Stimulated activated effector memory CD8-positive, alpha-beta T cell treated with anti-CD3 and anti-CD28 coated beads, Interleukin-12 subunit alpha, Interleukin-12 subunit beta, amount 100 ng/mL, for 72 hours (primary cell): ENCODE measurements around the gene TOR2A.

Experiments used
- ATAC-seq: fragments of 150-1000 bp; cut with Tn5 transposase; 2 replicates; pipeline ENCODE4 v1.10.0; 2021
- DNase-seq, 2 donors: peaks; one replicate each; pipeline ENCODE4 v3.0.0; 2021 to 2022; ENCODE audit warnings: low spot score in 2 of 2
- H3K27ac Mint-ChIP-seq: one replicate; pipeline ENCODE4 v1.8.0; 2022; ENCODE audit warnings: mild to moderate bottlenecking, mixed read lengths
- H3K36me3 Mint-ChIP-seq: one replicate; pipeline ENCODE4 v1.8.0; 2022; ENCODE audit warnings: mild to moderate bottlenecking, mixed read lengths
- H3K4me1 Mint-ChIP-seq: one replicate; pipeline ENCODE4 v1.8.0; 2022; ENCODE audit warnings: mixed read lengths
- H3K4me3 Mint-ChIP-seq: one replicate; pipeline ENCODE4 v1.8.0; 2022; ENCODE audit warnings: mild to moderate bottlenecking, mixed read lengths
- H3K9me3 Mint-ChIP-seq: one replicate; pipeline ENCODE4 v1.8.0; 2022; ENCODE audit warnings: mixed read lengths

Gene TOR2A

GRCh38 chr9:127738666-127739065 lies 3.6 kb upstream of the TOR2A start:
- Mint-ChIP-seq H3K4me1 (peaks cover 7% of the 10 kb centered on the region), H3K36me3 (peaks cover 86% of the 10 kb centered on the region), H3K9me3 (no peaks in the 10 kb centered on the region), H3K27ac (peak overlapping the region; percentile 6), H3K4me3 (no peak overlapping the region)
- DNase-seq (no peak), ATAC-seq (no peak)

GRCh38 chr9:127735530-127736185 lies 564 bp upstream of the TOR2A start:
- Mint-ChIP-seq H3K36me3 (peaks cover 66% of the 10 kb centered on the region), H3K4me3 (peak overlapping the region; percentile 73), H3K4me1 (peaks cover 10% of the 10 kb centered on the region), H3K9me3 (no peaks in the 10 kb centered on the region), H3K27ac (peak overlapping the region; percentile 90)
- DNase-seq: no peak
- ATAC-seq: no peak

- Mint-ChIP-seq H3K4me3 (peak overlapping the region; percentile 73), H3K27ac (peak overlapping the region; percentile 59), H3K9me3 (no peaks in the 10 kb centered on the region), H3K4me1 (peaks cover 10% of the 10 kb centered on the region), H3K36me3 (peaks cover 52% of the 10 kb centered on the region)
- DNase-seq: no peak
- ATAC-seq: no peak
Measured at GRCh38 chr9:127734247-127734746, 797 bp downstream of the TOR2A start.

GRCh38 chr9:127733614-127734013 lies 1.5 kb downstream of the TOR2A start:
- H3K36me3 Mint-ChIP-seq: peaks cover 45% of the 10 kb centered on the region
- H3K4me1 Mint-ChIP-seq: peaks cover 10% of the 10 kb centered on the region
- no peak for ATAC-seq
- H3K27ac Mint-ChIP-seq: peak overlapping the region; percentile 59
- no peak for DNase-seq
- peak overlapping the region; percentile 73 for H3K4me3 Mint-ChIP-seq
- H3K9me3 Mint-ChIP-seq: no peaks in the 10 kb centered on the region

- Mint-ChIP-seq H3K4me3 (no peak overlapping the region), H3K36me3 (peaks cover 34% of the 10 kb centered on the region), H3K27ac (no peak overlapping the region), H3K4me1 (peaks cover 10% of the 10 kb centered on the region), H3K9me3 (no peaks in the 10 kb centered on the region)
- DNase-seq (no peak), ATAC-seq (no peak)
Measured at GRCh38 chr9:127732444-127732843, 2.6 kb downstream of the TOR2A start.

- DNase-seq: no peak
- Mint-ChIP-seq H3K4me3 (no peak overlapping the region), H3K36me3 (peaks cover 34% of the 10 kb centered on the region), H3K27ac (no peak overlapping the region), H3K9me3 (no peaks in the 10 kb centered on the region), H3K4me1 (peaks cover 10% of the 10 kb centered on the region)
- no peak for ATAC-seq
Measured at GRCh38 chr9:127731938-127732337, 3.2 kb downstream of the TOR2A start.

- ATAC-seq (no peak), DNase-seq (no peak)
- peak overlapping the region; percentile 64 for H3K27ac Mint-ChIP-seq
- H3K4me3 Mint-ChIP-seq: no peak overlapping the region
- peaks cover 10% of the 10 kb centered on the region for H3K4me1 Mint-ChIP-seq
- no peaks in the 10 kb centered on the region for H3K9me3 Mint-ChIP-seq
- peaks cover 27% of the 10 kb centered on the region for H3K36me3 Mint-ChIP-seq
Measured at GRCh38 chr9:127730799-127731410, 4.2 kb downstream of the TOR2A start.

- ATAC-seq (no peak), DNase-seq (no peak)
- H3K9me3 Mint-ChIP-seq: no peaks in the 10 kb centered on the region
- peaks cover 24% of the 10 kb centered on the region for H3K36me3 Mint-ChIP-seq
- peaks cover 10% of the 10 kb centered on the region for H3K4me1 Mint-ChIP-seq
- peak overlapping the region; percentile 64 for H3K27ac Mint-ChIP-seq
- H3K4me3 Mint-ChIP-seq: no peak overlapping the region
Measured at GRCh38 chr9:127730262-127730661, 4.8 kb downstream of the TOR2A start.

- Mint-ChIP-seq H3K36me3 (peaks cover 21% of the 10 kb centered on the region), H3K9me3 (no peaks in the 10 kb centered on the region), H3K27ac (peak overlapping the region; percentile 64), H3K4me3 (no peak overlapping the region), H3K4me1 (peaks cover 10% of the 10 kb centered on the region)
- DNase-seq (no peak), ATAC-seq (no peak)
Measured at GRCh38 chr9:127729522-127730256, 5.4 kb downstream of the TOR2A start.

- Mint-ChIP-seq H3K4me3 (no peak overlapping the region), H3K9me3 (no peaks in the 10 kb centered on the region), H3K27ac (peak overlapping the region; percentile 64), H3K4me1 (peaks cover 4% of the 10 kb centered on the region), H3K36me3 (peaks cover 18% of the 10 kb centered on the region)
- ATAC-seq: no peak
- no peak for DNase-seq
Measured at GRCh38 chr9:127728808-127729207, 6.3 kb downstream of the TOR2A start.

- DNase-seq (no peak), ATAC-seq (no peak)
- H3K27ac Mint-ChIP-seq: peak overlapping the region; percentile 45
- no peak overlapping the region for H3K4me3 Mint-ChIP-seq
- no peaks in the 10 kb centered on the region for H3K9me3 Mint-ChIP-seq
- H3K4me1 Mint-ChIP-seq: no peaks in the 10 kb centered on the region
- peaks cover 6% of the 10 kb centered on the region for H3K36me3 Mint-ChIP-seq
Measured at GRCh38 chr9:127726871-127727270, 8.2 kb downstream of the TOR2A start.

GRCh38 chr9:127724012-127724411 lies 11.1 kb downstream of the TOR2A start:
- peaks cover 27% of the 10 kb centered on the region for H3K4me1 Mint-ChIP-seq
- no peak overlapping the region for H3K27ac Mint-ChIP-seq
- H3K4me3 Mint-ChIP-seq: no peak overlapping the region
- ATAC-seq: no peak
- no peak for DNase-seq
- no peaks in the 10 kb centered on the region for H3K9me3 Mint-ChIP-seq
- H3K36me3 Mint-ChIP-seq: peaks cover 13% of the 10 kb centered on the region

- no peaks in the 10 kb centered on the region for H3K9me3 Mint-ChIP-seq
- H3K4me3 Mint-ChIP-seq: no peak overlapping the region
- ATAC-seq (no peak), DNase-seq (no peak)
- H3K27ac Mint-ChIP-seq: no peak overlapping the region
- H3K36me3 Mint-ChIP-seq: peaks cover 13% of the 10 kb centered on the region
- peaks cover 27% of the 10 kb centered on the region for H3K4me1 Mint-ChIP-seq
Measured at GRCh38 chr9:127723444-127723843, 11.7 kb downstream of the TOR2A start.

- peaks cover 13% of the 10 kb centered on the region for H3K36me3 Mint-ChIP-seq
- H3K9me3 Mint-ChIP-seq: no peaks in the 10 kb centered on the region
- no peak for DNase-seq
- no peak overlapping the region for H3K4me3 Mint-ChIP-seq
- H3K4me1 Mint-ChIP-seq: peaks cover 27% of the 10 kb centered on the region
- ATAC-seq: no peak
- no peak overlapping the region for H3K27ac Mint-ChIP-seq
Measured at GRCh38 chr9:127723013-127723412, 12.1 kb downstream of the TOR2A start.

- no peaks in the 10 kb centered on the region for H3K9me3 Mint-ChIP-seq
- peak overlapping the region; percentile 98 for H3K27ac Mint-ChIP-seq
- peak overlapping the region; percentile 70 for H3K4me3 Mint-ChIP-seq
- DNase-seq (no peak), ATAC-seq (no peak)
- peaks cover 10% of the 10 kb centered on the region for H3K36me3 Mint-ChIP-seq
- peaks cover 27% of the 10 kb centered on the region for H3K4me1 Mint-ChIP-seq
Measured at GRCh38 chr9:127722055-127722745, 12.9 kb downstream of the TOR2A start.
